GM23338 (cell line): Measurements from ENCODE around the gene TEPSIN. TPM values are rescaled to one million over a fixed set of nuclear protein-coding genes. Genes with fewer than 3 reads are reported as not detected.

Experiments
- ATAC-seq: fragments of 200-7000 bp; cut with Tn5 transposase; 3 replicates; pipeline ENCODE4 v1.9.1; 2020
- DNase-seq: peaks from one replicate; pipeline ENCODE4 v3.0.0-alpha.2; 2015; ENCODE audit warnings: low spot score
- H2AFZ ChIP-seq: fragments of 200-600 bp; sonication (generic); 2 replicates; pipeline ENCODE4 v1.8.0; 2016; ENCODE audit warnings: antibody characterized with exemption, mild to moderate bottlenecking, moderate library complexity
- H3F3A ChIP-seq: fragments of 200-600 bp; sonication (generic); replicated peaks from 2 replicates; pipeline ENCODE4 v1.8.0; 2017; ENCODE audit warnings: antibody characterized with exemption, mixed run types, low read depth
- H3K27ac ChIP-seq: fragments of 200-600 bp; sonication (generic); 2 replicates; pipeline ENCODE4 v1.6.1; 2016; ENCODE audit warnings: low read depth
- H3K27me3 ChIP-seq: fragments of 200-600 bp; sonication (generic); 2 replicates; pipeline ENCODE4 v1.8.0; 2016; ENCODE audit warnings: mild to moderate bottlenecking, mixed run types, moderate library complexity; ENCODE audit not compliant: insufficient read depth
- H3K36me3 ChIP-seq: fragments of 200-600 bp; sonication (generic); 2 replicates; pipeline ENCODE4 v1.8.0; 2016; ENCODE audit warnings: mild to moderate bottlenecking; ENCODE audit not compliant: insufficient read depth
- H3K4me1 ChIP-seq: fragments of 200-600 bp; sonication (generic); 2 replicates; pipeline ENCODE4 v1.8.0; 2016; ENCODE audit warnings: mild to moderate bottlenecking, moderate library complexity; ENCODE audit not compliant: insufficient read depth
- H3K4me2 ChIP-seq: fragments of 200-600 bp; sonication (generic); 2 replicates; pipeline ENCODE4 v1.7.1; 2017; ENCODE audit warnings: mixed run types
- H3K4me3 ChIP-seq: fragments of 200-600 bp; sonication (generic); 2 replicates; pipeline ENCODE4 v1.6.1; 2016; ENCODE audit warnings: mixed run types
- H3K79me2 ChIP-seq: fragments of 200-600 bp; sonication (generic); replicated peaks from 2 replicates; pipeline ENCODE4 v1.8.0; 2017; ENCODE audit warnings: mild to moderate bottlenecking; ENCODE audit not compliant: insufficient read depth
- H3K9me2 ChIP-seq: fragments of 200-600 bp; sonication (generic); 2 replicates; pipeline ENCODE4 v1.8.0; 2017; ENCODE audit not compliant: insufficient read depth
- H4K20me1 ChIP-seq: fragments of 200-600 bp; sonication (generic); replicated peaks from 2 replicates; pipeline ENCODE4 v1.8.0; 2017; ENCODE audit warnings: mild to moderate bottlenecking; ENCODE audit not compliant: insufficient read depth
- H3K27ac Mint-ChIP-seq: 2 replicates; pipeline ENCODE4 v1.8.0; 2020; ENCODE audit warnings: inconsistent platforms, mild to moderate bottlenecking, moderate library complexity, mixed read lengths
- H3K27me3 Mint-ChIP-seq: 3 replicates; pipeline ENCODE4 v1.8.0; 2022; ENCODE audit warnings: low read depth, mild to moderate bottlenecking, moderate library complexity, mixed read lengths, inconsistent platforms; ENCODE audit not compliant: insufficient read depth, poor library complexity
- H3K36me3 Mint-ChIP-seq: 3 replicates; pipeline ENCODE4 v1.8.0; 2021; ENCODE audit warnings: low read depth, mild to moderate bottlenecking, inconsistent platforms, moderate library complexity, mixed read lengths
- H3K4me1 Mint-ChIP-seq: 3 replicates; pipeline ENCODE4 v1.8.0; 2020; ENCODE audit warnings: mild to moderate bottlenecking, inconsistent platforms, mixed read lengths
- H3K4me3 Mint-ChIP-seq: 3 replicates; pipeline ENCODE4 v1.8.0; 2021; ENCODE audit warnings: moderate library complexity, mild to moderate bottlenecking, inconsistent platforms, mixed read lengths
- H3K9me3 Mint-ChIP-seq: 3 replicates; pipeline ENCODE4 v1.8.0; 2020; ENCODE audit warnings: moderate library complexity, mild to moderate bottlenecking, inconsistent platforms, mixed read lengths
- CREB1 ChIP-seq: fragments of 250-450 bp; sonication (Bioruptor Pico); IDR thresholded peaks from 2 replicates; pipeline ENCODE4 v1.5.0; 2020; ENCODE audit warnings: low read depth, mild to moderate bottlenecking, moderate library complexity
- CTCF ChIP-seq, 2 experiments: fragments of 200-600 bp in 1 of 2; sonication (generic) in 1 of 2; conservative IDR thresholded peaks; 2 replicates each; pipeline versions ENCODE4 v1.5.1 to v1.6.1; 2016 to 2017; ENCODE audit warnings: antibody characterized with exemption in 2 of 2, low read depth in 2 of 2, mild to moderate bottlenecking in 2 of 2, moderate library complexity in 1 of 2
- ETS1 ChIP-seq: IDR thresholded peaks from 2 replicates; pipeline ENCODE4 v1.6.1; 2016; ENCODE audit warnings: antibody characterized with exemption
- EZH2phosphoT487 ChIP-seq: fragments of 200-600 bp; sonication (generic); IDR thresholded peaks from one replicate; pipeline ENCODE4 v1.8.1; 2018; ENCODE audit warnings: antibody characterized with exemption; ENCODE audit not compliant: unreplicated experiment
- JUNB ChIP-seq: IDR thresholded peaks from one replicate; pipeline ENCODE4 v1.6.1; 2016; ENCODE audit warnings: antibody characterized with exemption; ENCODE audit not compliant: unreplicated experiment
- NANOG ChIP-seq: IDR thresholded peaks from 2 replicates; pipeline ENCODE4 v1.6.1; 2016; ENCODE audit warnings: antibody characterized with exemption, borderline replicate concordance
- POLR2AphosphoS5 ChIP-seq: IDR thresholded peaks from 2 replicates; pipeline ENCODE4 v1.6.1; 2016; ENCODE audit warnings: antibody characterized with exemption, low read depth
- STAT1 ChIP-seq: IDR thresholded peaks from one replicate; pipeline ENCODE4 v1.6.1; 2016; ENCODE audit warnings: antibody characterized with exemption; ENCODE audit not compliant: unreplicated experiment
- ZNF114 ChIP-seq: fragments of 250-450 bp; sonication (Bioruptor Pico); IDR thresholded peaks from 2 replicates; pipeline ENCODE4 v1.5.0; 2020; ENCODE audit warnings: mild to moderate bottlenecking, moderate library complexity
- ZNF331 ChIP-seq: fragments of 250-450 bp; sonication (Bioruptor Pico); IDR thresholded peaks from 2 replicates; pipeline ENCODE4 v1.5.0; 2020; ENCODE audit warnings: low read depth, mild to moderate bottlenecking, moderate library complexity
- polyA plus RNA-seq: library from polyadenylated mRNA; unstranded; fragments of >200 nt; fragmentation: Nextera tagmentation; extraction: Ambion mirVana; gene quantifications from 2 replicates; pipeline ENCODE4 v1.2.1, GENCODE V29; 2016
- total RNA-seq: library from RNA; depleted of rRNA; stranded (reverse); fragments of >200 nt; shearing (Covaris generic); gene quantifications from 2 replicates; pipeline ENCODE4 v1.2.3, GENCODE V29; 2014
- TF ChIP-seq, protein P1 (sequence below): fragments of 250-450 bp; sonication (Bioruptor Pico); IDR thresholded peaks from 2 replicates; pipeline ENCODE4 v1.5.0; 2020; ENCODE audit warnings: mild to moderate bottlenecking, moderate library complexity
- TF ChIP-seq, protein P2 (sequence below): IDR thresholded peaks from one replicate; pipeline ENCODE4 v1.6.1; 2018; ENCODE audit warnings: antibody characterized with exemption; ENCODE audit not compliant: unreplicated experiment

TEPSIN gene
- total and polyA plus RNA-seq, 2 experiments from 2014 or later = 4.4 to 25.3 TPM

- no peak for ATAC-seq
- H3K4me3 ChIP-seq = no peak overlapping the region
- Mint-ChIP-seq H3K4me3 (no peak overlapping the region), H3K36me3 (peaks cover 12% of the 10 kb centered on the region), H3K27ac (peak overlapping the region; percentile 81; the same call in 1 of the 2 replicates), H3K4me1 (peaks cover 7% of the 10 kb centered on the region), H3K9me3 (no peaks in the 10 kb centered on the region), H3K27me3 (peaks cover 8% of the 10 kb centered on the region)
- H3K9me2 ChIP-seq = no peaks in the 10 kb centered on the region
- peaks cover 15% of the 10 kb centered on the region for H4K20me1 ChIP-seq
- peaks cover 35% of the 10 kb centered on the region for H3K79me2 ChIP-seq
- H3F3A ChIP-seq = no peaks in the 10 kb centered on the region
- no peak overlapping the region for H3K27ac ChIP-seq
- no peak for TF ChIP-seq STAT1
- no peak for TF ChIP-seq ZNF114 (CRISPR knock-in tag)
- TF ChIP-seq ZNF331 (CRISPR knock-in tag) = no peak
- no peak for TF ChIP-seq CTCF (conservative IDR thresholded peaks at IDR 0.05; ENCODE audit: low read depth in 2 of 2)
- TF ChIP-seq POLR2AphosphoS5 = no peak
- no peak for TF ChIP-seq NANOG
- TF ChIP-seq, protein P1, sequence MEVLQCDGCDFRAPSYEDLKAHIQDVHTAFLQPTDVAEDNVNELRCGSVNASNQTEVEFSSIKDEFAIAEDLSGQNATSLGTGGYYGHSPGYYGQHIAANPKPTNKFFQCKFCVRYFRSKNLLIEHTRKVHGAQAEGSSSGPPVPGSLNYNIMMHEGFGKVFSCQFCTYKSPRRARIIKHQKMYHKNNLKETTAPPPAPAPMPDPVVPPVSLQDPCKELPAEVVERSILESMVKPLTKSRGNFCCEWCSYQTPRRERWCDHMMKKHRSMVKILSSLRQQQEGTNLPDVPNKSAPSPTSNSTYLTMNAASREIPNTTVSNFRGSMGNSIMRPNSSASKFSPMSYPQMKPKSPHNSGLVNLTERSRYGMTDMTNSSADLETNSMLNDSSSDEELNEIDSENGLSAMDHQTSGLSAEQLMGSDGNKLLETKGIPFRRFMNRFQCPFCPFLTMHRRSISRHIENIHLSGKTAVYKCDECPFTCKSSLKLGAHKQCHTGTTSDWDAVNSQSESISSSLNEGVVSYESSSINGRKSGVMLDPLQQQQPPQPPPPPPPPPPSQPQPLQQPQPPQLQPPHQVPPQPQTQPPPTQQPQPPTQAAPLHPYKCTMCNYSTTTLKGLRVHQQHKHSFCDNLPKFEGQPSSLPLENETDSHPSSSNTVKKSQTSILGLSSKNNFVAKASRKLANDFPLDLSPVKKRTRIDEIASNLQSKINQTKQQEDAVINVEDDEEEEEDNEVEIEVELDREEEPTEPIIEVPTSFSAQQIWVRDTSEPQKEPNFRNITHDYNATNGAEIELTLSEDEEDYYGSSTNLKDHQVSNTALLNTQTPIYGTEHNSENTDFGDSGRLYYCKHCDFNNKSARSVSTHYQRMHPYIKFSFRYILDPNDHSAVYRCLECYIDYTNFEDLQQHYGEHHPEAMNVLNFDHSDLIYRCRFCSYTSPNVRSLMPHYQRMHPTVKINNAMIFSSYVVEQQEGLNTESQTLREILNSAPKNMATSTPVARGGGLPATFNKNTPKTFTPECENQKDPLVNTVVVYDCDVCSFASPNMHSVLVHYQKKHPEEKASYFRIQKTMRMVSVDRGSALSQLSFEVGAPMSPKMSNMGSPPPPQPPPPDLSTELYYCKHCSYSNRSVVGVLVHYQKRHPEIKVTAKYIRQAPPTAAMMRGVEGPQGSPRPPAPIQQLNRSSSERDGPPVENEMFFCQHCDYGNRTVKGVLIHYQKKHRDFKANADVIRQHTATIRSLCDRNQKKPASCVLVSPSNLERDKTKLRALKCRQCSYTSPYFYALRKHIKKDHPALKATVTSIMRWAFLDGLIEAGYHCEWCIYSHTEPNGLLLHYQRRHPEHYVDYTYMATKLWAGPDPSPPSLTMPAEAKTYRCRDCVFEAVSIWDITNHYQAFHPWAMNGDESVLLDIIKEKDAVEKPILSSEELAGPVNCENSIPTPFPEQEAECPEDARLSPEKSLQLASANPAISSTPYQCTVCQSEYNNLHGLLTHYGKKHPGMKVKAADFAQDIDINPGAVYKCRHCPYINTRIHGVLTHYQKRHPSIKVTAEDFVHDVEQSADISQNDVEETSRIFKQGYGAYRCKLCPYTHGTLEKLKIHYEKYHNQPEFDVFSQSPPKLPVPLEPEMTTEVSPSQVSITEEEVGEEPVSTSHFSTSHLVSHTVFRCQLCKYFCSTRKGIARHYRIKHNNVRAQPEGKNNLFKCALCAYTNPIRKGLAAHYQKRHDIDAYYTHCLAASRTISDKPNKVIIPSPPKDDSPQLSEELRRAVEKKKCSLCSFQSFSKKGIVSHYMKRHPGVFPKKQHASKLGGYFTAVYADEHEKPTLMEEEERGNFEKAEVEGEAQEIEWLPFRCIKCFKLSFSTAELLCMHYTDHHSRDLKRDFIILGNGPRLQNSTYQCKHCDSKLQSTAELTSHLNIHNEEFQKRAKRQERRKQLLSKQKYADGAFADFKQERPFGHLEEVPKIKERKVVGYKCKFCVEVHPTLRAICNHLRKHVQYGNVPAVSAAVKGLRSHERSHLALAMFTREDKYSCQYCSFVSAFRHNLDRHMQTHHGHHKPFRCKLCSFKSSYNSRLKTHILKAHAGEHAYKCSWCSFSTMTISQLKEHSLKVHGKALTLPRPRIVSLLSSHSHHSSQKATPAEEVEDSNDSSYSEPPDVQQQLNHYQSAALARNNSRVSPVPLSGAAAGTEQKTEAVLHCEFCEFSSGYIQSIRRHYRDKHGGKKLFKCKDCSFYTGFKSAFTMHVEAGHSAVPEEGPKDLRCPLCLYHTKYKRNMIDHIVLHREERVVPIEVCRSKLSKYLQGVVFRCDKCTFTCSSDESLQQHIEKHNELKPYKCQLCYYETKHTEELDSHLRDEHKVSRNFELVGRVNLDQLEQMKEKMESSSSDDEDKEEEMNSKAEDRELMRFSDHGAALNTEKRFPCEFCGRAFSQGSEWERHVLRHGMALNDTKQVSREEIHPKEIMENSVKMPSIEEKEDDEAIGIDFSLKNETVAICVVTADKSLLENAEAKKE (CRISPR knock-in tag) = no peak
- TF ChIP-seq CREB1 = no peak
- TF ChIP-seq JUNB = no peak
- TF ChIP-seq ETS1 = no peak
- TF ChIP-seq EZH2phosphoT487 = no peak
- TF ChIP-seq, protein P2, sequence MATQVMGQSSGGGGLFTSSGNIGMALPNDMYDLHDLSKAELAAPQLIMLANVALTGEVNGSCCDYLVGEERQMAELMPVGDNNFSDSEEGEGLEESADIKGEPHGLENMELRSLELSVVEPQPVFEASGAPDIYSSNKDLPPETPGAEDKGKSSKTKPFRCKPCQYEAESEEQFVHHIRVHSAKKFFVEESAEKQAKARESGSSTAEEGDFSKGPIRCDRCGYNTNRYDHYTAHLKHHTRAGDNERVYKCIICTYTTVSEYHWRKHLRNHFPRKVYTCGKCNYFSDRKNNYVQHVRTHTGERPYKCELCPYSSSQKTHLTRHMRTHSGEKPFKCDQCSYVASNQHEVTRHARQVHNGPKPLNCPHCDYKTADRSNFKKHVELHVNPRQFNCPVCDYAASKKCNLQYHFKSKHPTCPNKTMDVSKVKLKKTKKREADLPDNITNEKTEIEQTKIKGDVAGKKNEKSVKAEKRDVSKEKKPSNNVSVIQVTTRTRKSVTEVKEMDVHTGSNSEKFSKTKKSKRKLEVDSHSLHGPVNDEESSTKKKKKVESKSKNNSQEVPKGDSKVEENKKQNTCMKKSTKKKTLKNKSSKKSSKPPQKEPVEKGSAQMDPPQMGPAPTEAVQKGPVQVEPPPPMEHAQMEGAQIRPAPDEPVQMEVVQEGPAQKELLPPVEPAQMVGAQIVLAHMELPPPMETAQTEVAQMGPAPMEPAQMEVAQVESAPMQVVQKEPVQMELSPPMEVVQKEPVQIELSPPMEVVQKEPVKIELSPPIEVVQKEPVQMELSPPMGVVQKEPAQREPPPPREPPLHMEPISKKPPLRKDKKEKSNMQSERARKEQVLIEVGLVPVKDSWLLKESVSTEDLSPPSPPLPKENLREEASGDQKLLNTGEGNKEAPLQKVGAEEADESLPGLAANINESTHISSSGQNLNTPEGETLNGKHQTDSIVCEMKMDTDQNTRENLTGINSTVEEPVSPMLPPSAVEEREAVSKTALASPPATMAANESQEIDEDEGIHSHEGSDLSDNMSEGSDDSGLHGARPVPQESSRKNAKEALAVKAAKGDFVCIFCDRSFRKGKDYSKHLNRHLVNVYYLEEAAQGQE = no peak
- no peak overlapping the region for H2AFZ ChIP-seq
- H3K4me1 ChIP-seq = no peaks in the 10 kb centered on the region
- H3K36me3 ChIP-seq = no peaks in the 10 kb centered on the region; the same call in 1 of the 2 replicates
- H3K4me2 ChIP-seq = no peak overlapping the region
- no peaks in the 10 kb centered on the region for H3K27me3 ChIP-seq
- DNase-seq = no peak
These were observed 47.8 kb upstream of the TEPSIN start for GRCh38 chr17:81286491-81287145.
